ENCODE results near the gene DLG2.

DLG2 gene

DNA sequence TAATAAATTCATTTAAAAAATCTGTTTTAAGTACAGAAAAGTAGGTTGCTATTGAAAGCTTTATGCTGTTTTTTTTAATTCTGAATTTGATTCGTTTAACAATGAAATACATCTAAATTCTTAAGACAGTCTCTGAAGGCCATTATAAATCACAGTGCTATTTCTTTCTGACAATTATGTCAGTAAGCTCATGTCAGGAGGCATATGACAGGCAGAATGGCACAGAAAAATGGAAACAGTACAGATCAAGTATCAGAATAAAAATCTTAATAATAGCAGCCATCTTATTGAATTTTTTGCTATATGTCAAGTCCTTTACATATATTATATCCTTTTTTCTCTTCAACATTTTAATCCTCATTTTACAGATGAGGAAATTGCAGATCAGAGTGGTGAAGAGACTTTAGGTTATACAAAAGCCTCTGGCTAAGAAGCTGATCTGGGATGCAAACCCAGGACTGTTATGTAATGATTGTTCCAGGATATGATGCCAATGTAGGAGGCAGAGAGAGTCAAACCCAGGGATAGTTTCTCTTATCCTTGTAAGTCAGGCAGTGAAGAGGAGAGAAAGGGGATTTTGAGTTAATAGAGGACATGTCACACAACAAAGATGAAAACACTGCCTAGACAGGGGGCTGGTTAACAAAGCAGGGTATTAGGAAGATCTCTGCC, 2057.9 kb downstream of the DLG2 start:
- DNase-seq (ENCODE audit: low spot score): peak; percentile 52

- no peak for DNase-seq (ENCODE audit: low spot score)
Observed at GRCh38 chr11:83568516-83568915, 2058.6 kb downstream of the DLG2 start.

- no peak for DNase-seq (ENCODE audit: low spot score)
Observed at GRCh38 chr11:83566950-83567349, 2060.2 kb downstream of the DLG2 start.

DNA sequence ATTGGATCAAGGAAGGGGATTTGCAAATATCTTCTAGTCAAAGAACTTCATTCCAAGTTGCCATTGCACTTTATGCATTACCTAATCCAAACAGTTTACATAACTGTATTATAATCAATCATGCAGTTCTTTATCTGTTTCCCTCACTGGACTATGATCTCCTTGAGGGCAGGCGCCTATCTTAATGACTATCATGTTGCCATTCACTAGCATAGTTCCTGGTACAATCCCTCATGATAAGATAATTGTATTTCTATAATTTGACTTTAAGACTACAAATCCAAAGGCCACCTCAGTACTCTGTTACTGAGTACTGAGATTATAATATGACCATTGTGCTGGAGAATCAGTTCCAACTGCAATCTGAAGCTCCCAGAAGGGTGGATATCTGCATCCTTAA, 2062.3 kb downstream of the DLG2 start:
- DNase-seq (ENCODE audit: low spot score): no peak

GRCh38 chr11:83558281-83558680, 2068.9 kb downstream of the DLG2 start:
- DNase-seq (ENCODE audit: low spot score): no peak

- DNase-seq (ENCODE audit: low spot score): no peak
Observed at GRCh38 chr11:83557653-83558052, 2069.5 kb downstream of the DLG2 start.

GRCh38 chr11:83554876-83555275, 2072.3 kb downstream of the DLG2 start:
- DNase-seq (ENCODE audit: low spot score): no peak

DNA sequence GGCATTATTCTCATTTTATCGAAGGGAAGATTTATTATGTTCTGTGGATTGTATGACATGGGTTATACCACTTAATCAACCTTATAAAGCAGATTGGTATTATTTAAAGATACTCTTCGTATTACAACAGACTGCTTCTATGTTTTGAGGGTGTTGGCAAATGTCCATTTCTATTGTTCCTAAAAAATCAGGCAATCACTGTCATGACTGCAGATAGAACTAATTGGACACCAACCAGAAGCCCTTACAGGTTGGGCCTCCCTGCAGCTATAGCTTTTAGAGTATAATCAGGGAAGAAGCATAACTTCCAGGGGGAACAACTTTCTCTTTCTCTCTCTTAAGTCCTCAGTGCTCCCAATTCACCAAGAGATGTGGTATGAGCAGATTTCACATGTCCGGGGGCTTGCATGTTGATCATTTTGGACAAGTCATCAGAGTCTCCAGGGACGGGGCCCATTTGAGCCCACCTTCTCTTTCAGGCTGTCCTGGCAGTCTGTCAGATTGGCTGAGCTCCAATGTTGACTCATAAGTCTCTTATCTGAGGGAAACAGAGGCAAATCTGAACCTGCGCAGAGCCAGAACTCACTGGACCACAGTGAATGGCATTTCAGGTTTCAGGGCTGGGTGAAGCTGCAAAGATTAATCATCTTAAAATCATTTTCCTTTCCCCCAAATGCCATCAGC, 2077.0 kb downstream of the DLG2 start:
- DNase-seq (ENCODE audit: low spot score): no peak

GRCh38 chr11:83546368-83546767, 2080.8 kb downstream of the DLG2 start:
- DNase-seq (ENCODE audit: low spot score): no peak

DNA sequence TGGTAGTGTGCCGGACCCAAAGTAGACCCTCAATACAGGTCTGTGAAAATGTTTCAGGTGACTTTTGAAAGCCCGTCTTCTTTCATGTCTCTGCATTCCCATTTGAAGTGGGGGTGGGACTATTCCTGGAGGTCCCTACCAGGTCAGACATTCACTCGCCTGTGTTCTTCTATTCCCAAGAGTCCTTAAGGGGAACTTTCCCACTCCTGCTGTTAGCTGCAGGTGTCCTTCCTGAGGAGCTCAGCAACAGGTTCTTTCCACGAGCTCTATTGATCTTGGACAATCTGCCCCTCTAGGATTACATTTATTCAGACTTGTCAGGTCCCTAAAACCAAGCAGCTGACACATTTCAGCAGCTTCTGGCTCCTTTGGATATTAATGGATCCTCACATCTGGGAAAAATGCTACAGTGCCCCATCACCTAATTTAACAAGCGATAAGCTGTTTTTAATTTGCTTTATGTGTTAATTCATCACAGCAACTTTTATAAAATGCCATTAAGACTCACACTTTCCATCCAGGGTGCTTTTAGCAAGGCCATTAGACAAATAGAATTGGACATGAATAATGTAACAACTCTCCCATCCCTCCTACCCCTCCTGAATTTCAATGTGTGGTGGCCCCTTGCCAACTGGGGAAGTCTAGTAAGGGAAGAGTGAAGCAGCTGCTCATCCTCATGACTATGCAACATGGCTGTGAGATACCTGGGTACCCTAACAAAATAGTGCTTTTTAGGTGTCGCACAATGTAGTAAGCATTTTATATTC, 2081.5 kb downstream of the DLG2 start:
- DNase-seq (ENCODE audit: low spot score): peak; percentile 46

GRCh38 chr11:83544846-83545245, 2082.3 kb downstream of the DLG2 start:
- no peak for DNase-seq (ENCODE audit: low spot score)

DNA sequence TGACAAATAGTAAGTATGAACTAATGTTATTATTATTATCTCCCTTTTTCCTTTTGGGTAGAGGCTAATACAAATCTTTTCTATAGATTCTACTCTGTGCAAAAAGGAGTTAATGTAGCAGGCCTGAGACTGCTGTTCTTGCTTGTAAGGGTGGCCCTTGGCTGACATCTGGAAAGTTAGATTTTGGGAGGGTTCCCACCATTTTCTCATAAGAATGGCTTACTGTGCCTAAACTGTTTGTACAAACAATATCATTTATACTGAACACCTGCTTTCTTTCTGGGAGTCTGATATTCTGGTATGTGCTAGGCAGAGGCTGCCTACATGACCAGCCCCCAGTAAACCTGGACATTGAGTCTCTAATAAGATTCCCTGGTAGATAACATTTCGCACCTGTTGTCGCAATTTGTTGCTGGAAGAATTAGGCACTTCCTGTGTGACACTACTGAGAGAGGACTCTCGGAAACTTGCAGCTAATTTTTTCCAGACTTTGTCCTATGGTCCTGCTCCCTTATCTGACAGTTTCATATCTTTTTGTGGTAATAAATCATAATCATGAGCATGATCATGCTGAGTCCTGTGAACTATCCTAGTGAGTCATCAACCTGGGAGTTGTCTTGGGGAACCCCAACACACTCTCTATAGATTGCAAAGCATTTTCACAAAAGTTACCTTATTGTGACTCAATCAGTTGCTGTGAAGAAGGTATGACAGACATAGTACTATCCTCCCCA, 2083.3 kb downstream of the DLG2 start:
- no peak for DNase-seq (ENCODE audit: low spot score)

DNA sequence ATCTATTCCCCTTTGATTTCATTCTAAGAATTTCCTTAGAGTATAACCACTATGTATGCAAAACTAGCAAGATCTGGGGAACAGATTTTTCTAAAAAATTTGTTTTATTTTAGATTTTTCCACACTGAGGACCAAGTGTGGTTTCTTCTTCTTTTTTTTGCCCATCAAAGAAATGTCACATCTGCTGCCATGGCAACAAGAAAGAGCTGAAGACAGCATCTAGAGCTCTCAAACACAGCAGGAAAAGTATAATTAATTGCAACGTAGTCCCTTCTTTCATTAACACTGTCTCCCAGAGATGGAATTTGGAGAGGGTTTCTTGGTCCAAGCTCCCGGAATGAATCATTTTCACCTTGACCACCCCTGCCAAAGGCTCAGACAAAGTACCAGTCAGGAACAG, 2084.3 kb downstream of the DLG2 start:
- DNase-seq (ENCODE audit: low spot score): peak; percentile 32

- DNase-seq (ENCODE audit: low spot score): no peak
Observed at GRCh38 chr11:83540728-83541127, 2086.4 kb downstream of the DLG2 start.

- DNase-seq (ENCODE audit: low spot score): no peak
Observed at GRCh38 chr11:83540112-83540675, 2086.9 kb downstream of the DLG2 start.

DNA sequence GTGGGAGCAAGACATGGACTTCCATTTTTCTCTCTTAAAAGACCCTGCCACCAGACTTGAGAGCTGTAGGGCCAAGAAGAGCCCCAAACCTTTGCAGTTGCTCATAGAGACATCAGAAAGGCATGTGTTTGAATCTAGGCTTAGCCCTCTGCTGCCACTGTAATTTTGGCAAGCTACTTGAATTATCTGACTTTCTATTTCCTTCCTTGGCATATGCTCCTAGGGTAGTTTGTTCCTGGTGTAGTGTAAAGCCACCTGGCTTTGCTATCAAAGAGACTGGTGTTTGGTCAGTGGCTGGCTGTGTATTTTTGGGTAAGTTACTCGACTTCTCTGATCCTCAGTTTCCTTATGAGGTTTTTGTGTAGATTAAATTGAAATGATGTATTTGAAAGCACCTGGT, 2088.9 kb downstream of the DLG2 start:
- no peak for DNase-seq (ENCODE audit: low spot score)

GRCh38 chr11:83537131-83537610, 2090.0 kb downstream of the DLG2 start:
- DNase-seq (ENCODE audit: low spot score): no peak

- no peak for DNase-seq (ENCODE audit: low spot score)
Observed at GRCh38 chr11:83533166-83533565, 2094.0 kb downstream of the DLG2 start.

DNA sequence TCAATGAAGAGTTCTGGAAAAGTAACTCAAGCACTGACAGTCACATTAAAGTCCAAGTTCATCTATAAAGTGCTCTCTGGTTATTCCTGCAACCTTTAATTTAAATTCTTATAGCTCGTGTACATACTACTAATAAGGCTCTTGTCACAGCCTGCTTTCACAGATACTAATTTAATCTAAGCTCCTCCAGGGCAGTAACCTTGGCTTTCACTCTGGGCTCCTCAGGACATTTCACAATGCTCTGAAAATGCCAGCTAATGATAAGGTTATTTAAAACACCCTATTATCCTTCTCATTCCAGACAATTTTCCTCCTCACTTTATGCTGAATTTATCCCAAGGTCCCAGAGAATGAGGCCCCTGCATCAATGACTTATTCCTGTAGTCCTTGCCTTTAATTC, 2098.3 kb downstream of the DLG2 start:
- DNase-seq (ENCODE audit: low spot score): no peak

GRCh38 chr11:83528225-83528624, 2098.9 kb downstream of the DLG2 start:
- DNase-seq (ENCODE audit: low spot score): no peak

DNA sequence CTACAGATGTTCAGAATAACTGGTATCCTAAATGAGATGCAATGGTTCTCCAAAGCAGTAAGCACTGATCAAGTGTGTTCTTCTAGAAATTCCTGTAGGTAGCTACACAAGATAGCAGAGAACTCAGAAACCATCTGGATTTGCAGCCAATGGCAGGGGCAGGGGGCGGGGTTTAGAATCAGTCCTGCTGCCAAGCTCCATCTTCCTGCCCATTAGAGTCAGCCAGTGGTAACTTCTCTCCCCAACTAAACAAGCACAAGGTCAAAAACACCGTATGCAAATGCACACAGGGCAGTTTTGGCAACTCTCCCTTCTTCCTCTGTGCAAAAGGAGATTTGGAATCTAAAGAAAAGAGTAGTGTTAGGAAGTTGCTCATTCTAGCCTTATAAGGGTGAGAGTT, 2103.5 kb downstream of the DLG2 start:
- no peak for DNase-seq (ENCODE audit: low spot score)

DNA sequence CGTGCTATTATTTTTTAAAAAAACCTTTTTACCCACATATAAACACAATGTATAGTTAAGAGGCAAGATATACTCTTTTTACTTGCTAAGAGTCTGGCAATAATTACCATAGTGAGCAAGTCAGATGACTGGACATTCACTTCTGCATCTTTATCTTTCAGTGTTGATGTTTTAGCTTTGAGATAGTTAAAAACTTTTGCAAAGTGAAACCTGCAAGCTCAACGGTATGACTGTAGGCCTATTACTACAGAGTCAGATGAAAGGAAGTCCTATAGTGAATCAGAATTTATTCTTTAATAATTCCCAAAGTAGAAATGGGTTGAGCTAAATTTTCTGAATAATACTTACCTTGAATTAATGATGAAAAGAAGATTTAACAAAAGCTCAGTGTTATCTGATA, 2104.2 kb downstream of the DLG2 start:
- DNase-seq (ENCODE audit: low spot score): no peak
